HG03108 (cell line): Measurements from ENCODE around the gene DCDC1.
A peak's percentile ranks its signal among the peaks of the same experiment; 100 is the strongest.

ENCODE experiments used
- ATAC-seq: cut with Tn5 transposase; IDR thresholded peaks from one replicate; pipeline ENCODE4 v1.9.1; 2021; ENCODE audit warnings: moderate library complexity; ENCODE audit not compliant: unreplicated experiment

The DCDC1 gene, protein sequence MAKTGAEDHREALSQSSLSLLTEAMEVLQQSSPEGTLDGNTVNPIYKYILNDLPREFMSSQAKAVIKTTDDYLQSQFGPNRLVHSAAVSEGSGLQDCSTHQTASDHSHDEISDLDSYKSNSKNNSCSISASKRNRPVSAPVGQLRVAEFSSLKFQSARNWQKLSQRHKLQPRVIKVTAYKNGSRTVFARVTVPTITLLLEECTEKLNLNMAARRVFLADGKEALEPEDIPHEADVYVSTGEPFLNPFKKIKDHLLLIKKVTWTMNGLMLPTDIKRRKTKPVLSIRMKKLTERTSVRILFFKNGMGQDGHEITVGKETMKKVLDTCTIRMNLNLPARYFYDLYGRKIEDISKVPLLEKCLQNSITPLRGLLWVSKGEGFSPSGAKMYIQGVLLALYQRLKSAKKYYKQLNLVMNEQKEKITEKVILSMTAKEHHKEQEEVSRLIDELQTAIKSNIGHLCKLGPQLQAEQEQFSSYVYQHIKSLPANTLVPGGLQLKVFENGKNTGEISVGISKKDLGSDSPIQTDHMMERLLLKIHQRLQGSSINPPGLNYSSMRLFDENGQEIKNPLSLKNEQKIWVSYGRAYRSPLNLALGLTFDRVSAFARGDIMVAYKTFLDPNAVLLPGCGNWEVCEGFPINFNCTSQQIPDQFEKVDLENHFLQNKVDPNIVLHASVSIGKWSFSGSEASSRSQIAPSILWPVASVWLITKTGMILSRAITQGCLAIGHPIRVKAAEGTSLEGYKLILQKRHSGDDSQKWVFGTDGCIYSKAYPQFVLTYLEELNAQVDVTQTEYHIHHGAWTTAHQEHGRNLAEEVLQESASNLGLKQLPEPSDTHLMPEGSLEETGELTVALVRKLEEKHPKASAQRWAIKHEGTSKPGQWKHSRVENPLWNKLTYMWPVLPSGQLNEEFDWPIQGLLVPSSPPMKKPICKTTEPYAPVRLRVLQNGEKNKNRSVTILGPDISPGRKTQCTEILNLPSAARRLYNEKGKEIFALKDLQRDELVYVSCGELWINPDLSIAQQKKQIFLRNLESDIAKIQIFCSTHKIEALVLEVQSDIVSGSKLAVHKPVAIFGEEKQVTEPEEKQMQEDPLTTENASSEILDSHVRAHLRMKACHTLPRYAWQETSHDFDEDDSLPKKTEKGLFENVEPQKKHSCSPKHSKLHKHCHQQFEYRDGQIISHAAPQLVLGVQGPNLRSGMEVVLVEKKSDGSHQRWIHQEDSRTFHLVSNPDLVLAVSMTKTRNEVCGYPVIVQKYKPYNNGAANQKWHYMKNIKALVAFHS (N-terminal part only)

DNA sequence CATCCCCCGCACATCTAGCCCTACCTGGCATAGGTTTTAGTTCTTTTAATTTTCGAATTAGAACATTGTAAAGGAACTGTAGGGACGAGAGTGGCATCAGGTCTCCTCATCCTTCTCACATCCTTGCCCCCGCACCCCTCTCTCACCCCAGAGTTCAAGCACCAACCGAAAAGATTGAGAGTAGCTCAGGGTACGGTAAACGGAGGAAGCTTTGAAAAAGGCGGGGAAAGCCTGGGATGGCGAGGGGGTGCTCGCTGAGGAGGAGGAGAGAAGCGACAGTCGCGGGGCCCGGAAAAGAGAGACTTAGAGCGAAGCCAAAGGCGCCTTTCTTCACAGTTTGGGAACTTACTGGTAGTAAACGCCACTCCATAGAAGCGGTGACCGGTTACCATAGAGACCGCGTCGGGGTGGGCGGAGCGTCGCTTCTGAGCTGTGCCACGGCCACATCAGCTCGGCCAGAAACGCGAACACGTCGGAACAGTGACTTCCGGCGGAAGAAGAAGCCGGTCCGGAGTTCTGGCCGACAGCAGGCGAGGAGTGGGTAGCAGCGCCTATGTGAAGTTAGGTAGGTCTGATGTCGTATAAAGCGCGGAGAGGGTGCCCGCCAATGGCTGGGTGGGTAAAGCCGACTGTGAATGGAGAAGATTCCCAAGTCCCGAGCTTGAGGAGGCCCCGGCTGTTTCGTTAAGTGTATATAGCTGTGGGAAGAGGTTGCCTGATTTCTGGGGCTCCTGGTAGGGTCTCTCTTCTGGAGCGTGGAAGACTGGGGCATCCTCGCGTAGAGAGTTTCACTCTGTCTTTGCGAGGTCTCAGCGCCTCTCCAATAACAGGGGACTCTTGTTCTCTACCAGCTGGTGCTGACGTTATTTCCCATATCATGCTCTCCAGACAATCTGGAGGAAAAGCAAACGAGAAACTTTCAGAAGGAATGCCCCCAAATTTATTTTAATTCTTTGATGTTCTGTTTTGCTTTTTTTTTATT, at the start of gene DCDC1, which contains the start of gene DNAJC24:
Gene DCDC1, minus strand, starts transcription at position 392 of the 982 bp plus-strand sequence. CDS start 41,459 bp downstream, outside the sequence.
Gene DNAJC24, plus strand, starts transcription at position 513 of the 982 bp plus-strand sequence. CDS start 889 bp downstream, outside the sequence.
- peak; percentile 98 for ATAC-seq

DNA sequence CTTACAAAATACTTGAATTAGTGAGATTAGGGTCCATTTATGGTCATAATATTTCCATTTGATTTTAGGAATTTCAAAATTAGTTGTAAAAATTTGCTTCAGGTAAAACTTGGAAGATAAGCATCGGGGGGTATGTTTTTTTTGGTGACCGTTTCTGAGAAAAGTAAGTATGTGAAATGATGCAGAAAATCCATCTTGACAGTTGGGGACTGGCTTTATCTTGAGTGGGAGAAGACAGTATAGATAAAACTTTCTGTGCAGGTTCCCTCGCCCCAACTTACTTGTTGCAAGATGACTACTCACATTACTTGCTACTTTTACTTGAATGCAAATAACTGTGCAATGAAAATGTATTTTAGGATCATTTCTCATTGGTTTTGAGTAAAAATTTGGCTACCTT, 49.6 kb upstream of the DCDC1 start:
- no peak for ATAC-seq

DNA sequence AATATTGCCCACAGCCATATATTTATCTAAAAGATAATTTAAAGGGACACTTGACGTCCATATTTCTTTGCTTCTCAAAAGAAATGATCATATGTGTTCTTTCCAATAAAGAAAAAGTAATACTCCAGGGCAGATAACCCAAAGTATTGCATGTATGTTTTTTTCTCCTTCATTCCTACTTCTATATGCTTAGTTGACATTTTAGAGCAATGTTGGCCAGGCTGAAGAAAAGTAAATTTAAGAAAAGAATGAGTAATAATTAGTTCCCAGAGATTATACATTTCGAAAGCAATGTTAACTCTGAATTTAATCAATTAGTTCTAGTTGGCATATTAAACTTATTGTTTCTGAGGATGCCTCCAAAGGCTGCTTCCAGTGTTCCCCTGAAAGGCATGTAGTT, 48.3 kb upstream of the DCDC1 start:
- ATAC-seq, result no peak

DNA sequence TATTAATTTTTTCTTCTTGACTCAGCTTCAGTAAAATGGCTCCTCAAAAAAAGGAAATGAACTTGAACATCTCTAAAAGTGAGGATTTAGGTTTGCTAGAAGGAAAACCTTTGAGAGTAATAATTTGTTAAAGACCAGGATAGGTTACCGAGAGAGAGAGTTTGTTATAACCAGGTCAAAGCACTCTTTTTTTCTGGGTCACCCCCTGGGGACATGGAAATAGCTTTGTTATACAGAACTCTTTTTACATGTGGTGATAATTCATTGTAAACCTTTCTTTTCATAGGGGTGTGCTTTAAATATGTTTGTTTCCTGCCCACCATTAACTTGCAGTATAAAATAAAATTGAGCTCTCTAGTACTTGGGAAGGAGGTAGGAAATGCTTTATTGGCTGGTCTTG, 47.8 kb upstream of the DCDC1 start:
- no peak for ATAC-seq

DNA sequence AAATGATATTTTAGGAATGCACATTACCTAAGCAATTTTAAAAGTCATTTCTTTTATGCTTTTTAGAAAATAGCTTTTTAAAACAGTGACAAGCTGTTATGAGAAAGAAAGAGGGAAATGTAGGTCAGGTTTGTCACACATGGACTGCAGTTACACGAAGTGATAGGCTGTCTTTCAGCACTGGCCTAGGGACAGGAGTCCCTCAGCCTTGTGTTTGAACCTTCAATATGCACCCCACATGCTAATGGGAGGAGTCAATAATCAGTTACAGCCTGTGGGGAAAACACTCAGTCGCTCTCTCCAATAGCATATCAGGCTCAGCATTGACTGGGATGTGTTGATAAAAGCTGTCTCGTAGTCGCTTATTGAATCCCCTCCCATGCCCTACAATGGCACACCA, 45.9 kb upstream of the DCDC1 start:
- ATAC-seq, result no peak

DNA sequence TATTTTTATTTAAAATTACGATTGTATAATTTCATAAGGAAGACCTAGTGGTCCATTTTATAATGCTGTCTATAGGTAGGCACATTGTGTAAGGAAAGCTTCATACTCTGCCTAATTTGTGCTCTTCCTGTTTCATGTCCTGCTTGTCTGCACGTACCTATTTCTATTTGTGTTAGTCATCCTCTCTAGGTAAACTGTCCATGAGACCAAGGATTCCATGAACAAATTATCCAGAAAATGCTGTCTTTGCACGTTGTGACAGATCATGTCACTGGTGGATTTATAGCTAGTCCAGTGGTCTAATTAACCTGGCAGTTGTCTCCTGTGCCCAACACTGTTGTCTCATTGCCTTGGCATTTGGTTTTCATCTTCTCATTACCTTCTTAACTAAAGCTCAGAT, 44.8 kb upstream of the DCDC1 start:
- ATAC-seq, result no peak

DNA sequence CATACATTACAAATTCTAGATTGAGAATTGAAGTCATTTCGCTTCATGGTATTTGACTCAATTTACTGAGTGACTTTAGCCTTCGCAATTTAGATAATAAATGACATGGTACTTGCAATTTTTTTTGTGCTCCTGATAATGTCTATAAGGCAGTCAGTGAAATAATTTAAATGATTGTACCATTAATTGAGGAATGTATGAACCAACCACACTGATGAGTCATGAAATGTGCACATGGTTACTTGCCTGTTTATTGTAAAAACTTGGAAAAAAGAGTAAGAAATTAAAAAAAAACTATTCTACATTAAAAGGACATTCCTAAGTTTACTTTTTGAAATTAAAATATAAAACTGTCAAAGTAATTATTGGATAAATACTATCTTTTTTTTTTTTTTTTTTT, 43.4 kb upstream of the DCDC1 start:
- ATAC-seq, result no peak

DNA sequence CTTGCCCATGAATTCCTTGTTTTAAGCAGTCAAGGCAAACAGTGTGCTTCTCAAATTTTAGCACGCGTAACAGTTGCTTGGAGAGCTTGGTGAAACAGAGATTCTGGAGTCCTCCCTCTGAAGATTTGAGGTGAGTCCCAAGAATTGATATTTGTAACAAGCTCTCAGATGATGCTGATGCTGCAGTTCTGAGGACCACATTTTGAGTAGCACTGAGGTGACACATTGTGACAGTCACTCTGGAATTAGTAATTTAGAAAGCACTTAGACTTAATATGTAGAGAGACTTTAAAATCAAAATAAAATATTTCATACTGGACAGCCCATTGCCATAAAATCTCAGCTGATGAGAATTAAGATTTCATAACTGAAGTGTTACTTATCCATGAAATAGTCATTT, 38.7 kb upstream of the DCDC1 start:
- ATAC-seq, result no peak

DNA sequence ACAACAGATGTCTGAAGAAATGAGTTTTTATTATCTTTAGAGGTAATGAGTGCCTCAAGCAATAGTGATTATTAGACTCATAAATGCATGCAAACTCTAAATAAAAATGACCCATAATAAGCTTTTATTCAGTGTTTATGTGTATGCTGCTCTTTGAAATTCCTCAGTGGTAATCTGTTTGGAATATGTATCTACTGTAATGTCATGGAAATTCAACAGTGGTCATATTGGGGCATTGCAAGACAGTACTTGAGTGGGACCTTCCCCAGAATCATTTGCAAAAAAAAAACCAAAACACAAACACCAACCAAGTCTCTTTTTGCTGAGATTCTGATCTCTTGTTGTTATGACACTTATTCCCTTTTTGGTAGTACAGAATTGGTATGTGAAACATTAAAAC, 35.1 kb upstream of the DCDC1 start:
- no peak for ATAC-seq

DNA sequence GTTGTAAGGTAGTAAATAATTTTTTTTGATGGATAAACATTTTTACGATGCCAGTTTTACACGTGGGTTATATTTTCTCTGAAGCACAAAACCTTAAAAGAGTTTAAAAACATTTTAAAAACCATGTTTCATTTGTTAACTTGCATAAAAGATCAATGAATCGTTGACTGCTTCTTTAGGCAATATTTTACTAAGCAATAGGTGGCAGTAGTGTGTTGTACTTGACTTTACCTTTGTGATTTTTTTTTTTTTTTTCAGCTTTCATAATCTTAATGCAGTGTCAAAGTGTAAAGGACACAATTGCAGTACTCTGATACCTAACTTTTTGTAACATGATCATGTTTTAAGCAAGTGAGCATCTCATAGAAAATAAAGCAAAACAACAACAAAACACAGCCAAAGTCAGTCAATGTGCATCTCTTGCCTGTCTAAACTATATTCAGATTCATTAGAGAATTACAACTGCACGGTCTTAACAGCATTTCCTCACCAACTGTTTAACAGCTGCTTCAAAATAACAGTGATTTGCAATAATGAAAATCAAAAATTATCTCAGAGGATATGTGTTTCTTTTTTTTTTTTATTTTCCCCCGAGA, 27.8 kb upstream of the DCDC1 start:
- no peak for ATAC-seq

DNA sequence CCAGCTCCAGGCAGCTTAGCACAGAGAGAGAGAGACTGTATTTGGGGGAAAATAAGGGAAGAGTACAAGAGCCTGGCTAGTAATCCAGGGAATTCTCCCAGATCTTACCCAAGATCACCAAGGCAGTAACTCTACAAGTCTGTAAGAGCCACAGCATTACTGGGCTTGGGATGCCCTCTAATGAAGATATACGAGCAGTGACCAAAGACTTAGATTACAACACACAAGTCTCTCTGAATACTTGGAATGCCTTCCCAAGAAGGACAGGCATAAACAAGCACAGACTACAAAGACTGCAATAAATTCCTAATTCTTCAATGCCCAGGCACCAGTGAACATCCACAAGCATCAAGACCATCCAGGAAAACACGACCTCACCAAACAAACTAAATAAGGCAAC, 17.8 kb upstream of the DCDC1 start:
- ATAC-seq, result no peak

DNA sequence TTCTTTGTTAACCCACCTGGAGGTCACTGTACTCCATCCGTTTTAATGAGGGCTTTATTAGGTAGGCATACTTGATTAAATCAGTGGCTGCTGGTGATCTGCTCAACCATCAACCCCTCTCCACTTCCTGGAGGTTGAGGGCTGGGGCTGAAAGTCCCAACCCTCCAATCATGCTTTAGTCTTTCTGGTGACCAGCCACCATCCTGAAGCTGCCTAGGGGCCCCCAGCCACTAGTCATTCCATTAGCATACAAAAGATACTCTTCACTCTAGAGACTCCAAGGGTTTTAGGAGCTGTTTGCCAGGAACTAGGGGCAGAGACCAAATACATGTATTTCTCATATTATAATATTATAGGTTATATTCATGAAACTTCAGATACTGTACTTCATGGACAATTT, 13.6 kb upstream of the DCDC1 start:
- ATAC-seq, result no peak

DNA sequence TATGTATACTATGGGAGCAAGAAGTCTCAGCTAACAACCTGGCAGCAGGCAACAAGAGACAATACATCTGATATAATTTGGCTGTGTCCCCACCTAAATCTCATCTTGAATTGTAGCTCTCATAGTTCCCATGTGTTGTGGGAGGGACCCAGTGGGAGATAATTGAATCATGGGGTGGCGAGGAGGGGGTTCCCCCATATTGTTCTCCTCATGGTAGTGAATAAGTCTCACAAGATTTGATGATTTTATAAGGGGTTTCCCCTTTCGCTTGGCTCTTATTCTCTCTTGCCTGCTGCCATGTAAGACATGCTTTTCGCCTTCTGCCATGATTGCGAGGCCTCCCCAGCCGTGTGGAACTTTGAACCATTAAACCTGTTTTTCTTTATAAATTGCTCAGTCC, 6.3 kb upstream of the DCDC1 start:
- ATAC-seq, result no peak

DNA sequence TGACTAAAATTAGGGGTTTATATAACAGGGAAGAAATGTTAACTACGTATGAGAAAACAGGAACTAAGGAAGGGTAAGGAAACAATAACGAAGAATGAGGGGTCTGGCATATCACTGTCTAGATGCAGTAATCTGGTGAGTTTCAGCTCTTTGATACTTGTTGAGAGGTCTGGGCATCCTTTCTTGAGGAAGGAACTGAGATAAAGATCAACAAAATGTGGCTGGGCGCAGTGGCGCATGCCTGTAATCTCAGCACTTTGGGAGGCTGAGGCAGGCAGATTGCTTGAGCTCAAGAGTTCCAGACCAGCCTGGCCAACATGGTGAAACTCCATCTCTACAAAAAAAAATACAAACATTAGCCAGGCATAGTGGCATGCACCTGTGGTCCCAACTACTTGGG, 2.7 kb downstream of the DCDC1 start:
- no peak for ATAC-seq

DNA sequence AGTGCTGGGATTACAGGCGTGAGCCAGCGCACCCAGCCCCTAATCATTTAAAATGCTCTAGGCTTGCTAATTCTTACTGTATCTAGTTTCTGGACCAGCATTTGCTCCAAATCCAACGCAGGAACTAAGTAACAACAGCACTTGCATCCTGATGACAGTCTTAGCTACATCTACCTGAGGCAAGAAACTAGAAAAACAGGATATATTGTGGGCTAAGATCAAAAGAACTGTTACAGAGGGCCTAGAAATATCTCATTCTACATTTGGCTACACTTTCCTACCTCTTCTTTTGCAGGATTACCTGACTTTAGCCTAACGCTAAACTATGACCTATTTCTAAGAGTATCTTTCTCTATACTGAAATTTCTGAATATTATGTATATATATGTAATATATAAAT, 7.8 kb downstream of the DCDC1 start:
- no peak for ATAC-seq

DNA sequence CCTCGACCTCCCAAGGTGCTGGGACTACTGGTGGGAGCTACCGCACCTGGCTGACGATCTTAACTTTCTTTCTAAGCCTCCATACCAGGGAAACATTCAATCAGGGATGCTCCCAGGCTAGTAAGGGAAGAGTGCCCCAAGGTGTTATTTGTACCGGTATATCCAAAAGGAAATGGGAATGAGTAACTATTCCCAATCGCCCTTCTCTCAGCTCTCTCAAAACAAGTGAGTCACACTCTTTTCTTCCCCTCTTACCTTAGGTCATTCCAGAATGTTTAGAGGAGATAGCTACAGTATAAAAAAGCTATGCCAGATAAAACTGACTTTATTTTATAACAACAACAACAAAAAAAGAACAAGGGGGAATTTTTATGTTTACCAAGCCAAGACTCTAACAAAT, 13.7 kb downstream of the DCDC1 start:
- ATAC-seq, result no peak

DNA sequence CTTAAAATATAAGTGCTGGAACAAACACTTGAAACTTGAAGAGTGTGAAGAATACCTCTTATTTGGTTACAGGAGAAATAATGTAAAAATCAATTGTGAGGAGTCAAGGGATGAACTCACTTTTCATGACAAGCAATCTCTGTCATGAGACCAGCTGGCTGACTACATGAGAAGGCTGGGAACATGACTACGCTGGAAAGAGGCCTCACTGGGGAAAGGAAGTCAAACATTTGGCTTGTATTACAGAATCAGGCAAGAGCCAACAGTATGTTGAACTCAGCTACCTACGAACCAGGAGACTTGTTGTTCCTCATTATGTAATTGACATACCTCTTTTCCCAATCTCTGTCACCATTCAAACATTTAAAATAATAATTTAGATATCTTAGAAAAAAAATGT, 14.4 kb downstream of the DCDC1 start:
- ATAC-seq, result no peak

DNA sequence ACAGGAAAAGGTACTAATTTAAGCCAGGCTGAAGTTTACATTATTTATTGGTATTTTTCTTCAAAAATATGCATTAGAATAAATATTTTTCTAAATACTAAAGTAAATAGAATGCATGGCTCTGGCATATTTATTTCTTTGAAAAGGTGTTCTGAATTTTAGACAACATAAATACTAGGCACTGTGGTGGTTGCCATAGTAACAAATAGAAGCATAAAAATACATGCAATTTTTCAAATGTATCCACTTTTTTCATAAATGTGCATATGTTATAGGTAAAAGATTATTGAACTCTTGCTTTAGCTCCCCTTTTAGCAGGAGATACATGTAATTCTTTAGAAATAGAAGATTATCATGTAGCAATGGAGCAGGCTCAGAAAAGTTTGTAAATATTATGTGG, 18.4 kb downstream of the DCDC1 start:
- no peak for ATAC-seq

DNA sequence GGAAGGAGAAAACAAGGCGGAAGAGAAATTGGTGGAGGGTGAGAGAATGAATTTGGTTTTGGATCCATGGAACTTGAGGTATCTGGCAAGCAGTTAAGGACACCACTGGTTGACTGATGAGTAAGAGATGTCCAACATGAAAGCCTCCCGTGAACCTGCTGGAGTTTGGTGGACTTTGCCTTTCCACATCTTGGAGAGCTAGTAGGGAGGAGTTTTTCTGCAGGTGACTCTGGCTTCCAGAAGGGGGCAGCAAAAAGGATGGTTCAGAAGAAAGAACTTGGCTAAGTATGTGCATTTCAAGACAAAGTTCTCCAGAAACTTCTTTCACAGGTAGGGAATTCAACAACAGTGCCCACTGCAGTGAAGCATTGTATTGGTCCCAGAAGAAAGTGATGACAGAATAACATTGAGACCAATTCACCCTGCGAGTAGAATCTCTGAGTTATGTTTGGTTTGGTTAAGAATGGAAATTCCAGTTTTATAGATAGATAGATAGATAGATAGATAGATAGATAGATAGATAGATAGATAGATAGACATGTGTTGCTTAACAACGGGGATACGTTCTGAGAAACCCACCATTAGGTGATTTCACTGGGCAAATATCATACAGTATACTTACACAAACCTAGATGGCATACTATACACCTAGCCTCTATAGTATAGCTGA, 28.5 kb downstream of the DCDC1 start:
- ATAC-seq, result no peak
